Panc1 (cell line): ENCODE results near the gene RARA. TPM values are rescaled to one million over a fixed set of nuclear protein-coding genes. Genes with fewer than 3 reads are reported as not detected.

ENCODE experiments used
- ATAC-seq: fragments of 200-7000 bp; cut with Tn5 transposase; 2 replicates; pipeline ENCODE4 v1.9.1; 2020; ENCODE audit warnings: mild to moderate bottlenecking, moderate library complexity
- BruUV-seq: library from RNA; stranded (reverse); fragments of 400-500 nt; replicated peaks from 2 replicates; lab custom pipeline; 2021; lab: Mats Ljungman, UMichigan
- CTCF ChIA-PET: fragments of 300-600 bp; sonication (Branson Sonifier 250); formaldehyde crosslinking; loops from one replicate; lab custom pipeline; 2022; ENCODE audit warnings: antibody characterized with exemption; lab: Charles Lee
- POLR2A ChIA-PET: fragments of 300-600 bp; sonication (Branson Sonifier 250); formaldehyde crosslinking; loops from one replicate; lab custom pipeline; 2022; ENCODE audit warnings: antibody characterized with exemption; lab: Charles Lee
- DNase-seq: peaks from one replicate; pipeline ENCODE4 v3.0.0-alpha.2; 2010; ENCODE audit warnings: low read depth, low spot score
- H3K27ac ChIP-seq: 2 replicates; pipeline ENCODE4 v1.5.1; 2011; ENCODE audit warnings: mild to moderate bottlenecking, low read length, inconsistent platforms
- H3K27me3 ChIP-seq: fragments of 200-500 bp; sonication (Bioruptor generic); 2 replicates; pipeline ENCODE4 v1.6.0; 2014; ENCODE audit warnings: low read length, inconsistent platforms; ENCODE audit not compliant: control insufficient read depth, insufficient read depth
- H3K36me3 ChIP-seq: fragments of 200-500 bp; sonication (Bioruptor generic); 2 replicates; pipeline ENCODE4 v1.5.1; 2014; ENCODE audit warnings: inconsistent platforms, mild to moderate bottlenecking, low read length, moderate library complexity; ENCODE audit not compliant: control insufficient read depth, insufficient read depth
- H3K4me1 ChIP-seq: 2 replicates; pipeline ENCODE4 v1.5.1; 2011; ENCODE audit warnings: inconsistent platforms, mild to moderate bottlenecking, low read length, moderate library complexity; ENCODE audit not compliant: control insufficient read depth, insufficient read depth
- H3K4me3 ChIP-seq, 2 experiments: 2 replicates each; pipeline ENCODE4 v1.5.1; 2011 to 2012; ENCODE audit warnings: low read depth in 2 of 2, low read length in 2 of 2, mild to moderate bottlenecking in 2 of 2, inconsistent platforms in 1 of 2, moderate library complexity in 1 of 2
- H3K9me3 ChIP-seq: fragments of 200-500 bp; sonication (Bioruptor generic); 2 replicates; pipeline ENCODE4 v1.5.1; 2014; ENCODE audit warnings: low read depth, mild to moderate bottlenecking, inconsistent platforms, low read length, moderate library complexity; ENCODE audit not compliant: control insufficient read depth, insufficient read depth
- POLR2AphosphoS5 ChIP-seq: IDR thresholded peaks from 2 replicates; pipeline ENCODE4 v1.6.1; 2012; ENCODE audit warnings: mild to moderate bottlenecking, low read depth, low read length, moderate library complexity
- REST ChIP-seq, 2 experiments: IDR thresholded peaks; 2 replicates each; pipeline ENCODE4 v1.6.1; 2011 to 2012; ENCODE audit warnings: low read depth in 2 of 2, control low read depth in 1 of 2, low read length in 1 of 2, mild to moderate bottlenecking in 1 of 2, moderate library complexity in 1 of 2; ENCODE audit not compliant: insufficient read depth in 1 of 2
- SIN3A ChIP-seq: IDR thresholded peaks from 2 replicates; pipeline ENCODE4 v1.6.1; 2012; ENCODE audit warnings: low read depth, mild to moderate bottlenecking, low read length, moderate library complexity, borderline replicate concordance; ENCODE audit not compliant: insufficient read depth
- TCF7L2 ChIP-seq: IDR thresholded peaks from 2 replicates; pipeline ENCODE4 v1.6.1; 2011; ENCODE audit warnings: mild to moderate bottlenecking, low read depth, low read length, inconsistent platforms
- in situ Hi-C: cut with HindIII; loops from 2 replicates; pipeline ENCODE4 v1.10.0; 2016; ENCODE audit warnings: low sequenced_read_pairs, low pct_unique_long_range_greater_than_20kb
- intact Hi-C: fragments of 100-400 bp; cut with micrococcal nuclease; formaldehyde crosslinking; loops from one replicate; pipeline ENCODE4 v1.10.0; 2022; ENCODE audit not compliant: unreplicated experiment
- total RNA-seq: library from RNA; stranded (reverse); gene quantifications from one replicate; pipeline ENCODE4 v1.2.1, GENCODE V29; 2021; ENCODE audit not compliant: unreplicated experiment
- TF ChIP-seq, protein P1 (sequence below): fragments of 450-650 bp; IDR thresholded peaks from 2 replicates; pipeline ENCODE4 v1.5.1; 2017; ENCODE audit warnings: mild to moderate bottlenecking

Gene RARA
- total RNA-seq, 1 experiment from 2014 or later: 55.6 TPM

GRCh38 chr17:40306395-40306794 lies 2.6 kb upstream of the RARA start:
- H3K4me3 ChIP-seq: no peak overlapping the region
- no peaks in the 10 kb centered on the region for H3K27me3 ChIP-seq
- TF ChIP-seq POLR2AphosphoS5: 0 out of 2 replicates have a peak, but pooled peaks have one; percentile 22
- TF ChIP-seq, protein P1, sequence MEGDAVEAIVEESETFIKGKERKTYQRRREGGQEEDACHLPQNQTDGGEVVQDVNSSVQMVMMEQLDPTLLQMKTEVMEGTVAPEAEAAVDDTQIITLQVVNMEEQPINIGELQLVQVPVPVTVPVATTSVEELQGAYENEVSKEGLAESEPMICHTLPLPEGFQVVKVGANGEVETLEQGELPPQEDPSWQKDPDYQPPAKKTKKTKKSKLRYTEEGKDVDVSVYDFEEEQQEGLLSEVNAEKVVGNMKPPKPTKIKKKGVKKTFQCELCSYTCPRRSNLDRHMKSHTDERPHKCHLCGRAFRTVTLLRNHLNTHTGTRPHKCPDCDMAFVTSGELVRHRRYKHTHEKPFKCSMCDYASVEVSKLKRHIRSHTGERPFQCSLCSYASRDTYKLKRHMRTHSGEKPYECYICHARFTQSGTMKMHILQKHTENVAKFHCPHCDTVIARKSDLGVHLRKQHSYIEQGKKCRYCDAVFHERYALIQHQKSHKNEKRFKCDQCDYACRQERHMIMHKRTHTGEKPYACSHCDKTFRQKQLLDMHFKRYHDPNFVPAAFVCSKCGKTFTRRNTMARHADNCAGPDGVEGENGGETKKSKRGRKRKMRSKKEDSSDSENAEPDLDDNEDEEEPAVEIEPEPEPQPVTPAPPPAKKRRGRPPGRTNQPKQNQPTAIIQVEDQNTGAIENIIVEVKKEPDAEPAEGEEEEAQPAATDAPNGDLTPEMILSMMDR: no peak
- TF ChIP-seq SIN3A: no peak
- TF ChIP-seq REST (IDR thresholded peaks at IDR 0.05; ENCODE audit: insufficient read depth in 1 of 2, low read depth in 2 of 2, low read length in 1 of 2): no peak
- TF ChIP-seq TCF7L2: no peak
- peaks cover 74% of the 10 kb centered on the region for H3K4me1 ChIP-seq
- DNase-seq (no peak), ATAC-seq (no peak)
- in situ Hi-C loops (no loop called here), intact Hi-C loops (loop anchor here (10.0 kb wide), 1 partner anchor 108 kb away; the partner anchor contains the start of gene TOP2A)
- CTCF ChIA-PET: interaction anchor here (0.6 to 6.9 kb wide), 3 partner anchors 11 to 107 kb away, joined by 3 to 81 read pairs (median 18); no protein-coding TSS in a partner anchor
- peaks cover 4% of the 10 kb centered on the region; the same call in 1 of the 2 replicates for H3K36me3 ChIP-seq
- no peaks in the 10 kb centered on the region for H3K9me3 ChIP-seq
- POLR2A ChIA-PET: interaction anchor here (1.1 kb wide), 1 partner anchor 15 kb away, joined by 3 read pairs; no protein-coding TSS in a partner anchor
- peak overlapping the region; percentile 95 for H3K27ac ChIP-seq
- BruUV-seq: no TSS peak

GRCh38 chr17:40307001-40307730 lies 1.8 kb upstream of the RARA start:
- ChIA-PET CTCF (interaction anchor here (0.6 to 6.9 kb wide), 5 partner anchors 10 to 1217 kb away, joined by 3 to 81 read pairs (median 5); no protein-coding TSS in a partner anchor), POLR2A (interaction anchor here (0.6 to 1.1 kb wide), 4 partner anchors 7 to 239 kb away, joined by 3 to 5 read pairs (median 4); no protein-coding TSS in a partner anchor)
- Histone ChIP-seq H3K36me3 (no peaks in the 10 kb centered on the region; the same call in 1 of the 2 replicates), H3K27me3 (no peaks in the 10 kb centered on the region), H3K4me3 (no peak overlapping the region), H3K9me3 (no peaks in the 10 kb centered on the region), H3K4me1 (peaks cover 81% of the 10 kb centered on the region), H3K27ac (peak overlapping the region; percentile 95)
- TF ChIP-seq, protein P1: no peak
- TF ChIP-seq POLR2AphosphoS5: 0 out of 2 replicates have a peak, but pooled peaks have one; percentile 22
- 0 out of 2 replicates have a peak, but pooled peaks have one; percentile 42 for TF ChIP-seq SIN3A
- DNase-seq (no peak), ATAC-seq (peak; percentile 43)
- no TSS peak for BruUV-seq
- intact Hi-C loops (loop anchor here (10.0 kb wide), 1 partner anchor 108 kb away; the partner anchor contains the start of gene TOP2A), in situ Hi-C loops (no loop called here)
